HG03558 (cell line): ENCODE measurements around the gene F13A1.

Experiments
- ATAC-seq: cut with Tn5 transposase; IDR thresholded peaks from one replicate; pipeline ENCODE4 v1.9.1; 2021; ENCODE audit warnings: moderate number of reproducible peaks; ENCODE audit not compliant: unreplicated experiment; ENCODE audit errors: extremely low read depth

The F13A1 gene

DNA sequence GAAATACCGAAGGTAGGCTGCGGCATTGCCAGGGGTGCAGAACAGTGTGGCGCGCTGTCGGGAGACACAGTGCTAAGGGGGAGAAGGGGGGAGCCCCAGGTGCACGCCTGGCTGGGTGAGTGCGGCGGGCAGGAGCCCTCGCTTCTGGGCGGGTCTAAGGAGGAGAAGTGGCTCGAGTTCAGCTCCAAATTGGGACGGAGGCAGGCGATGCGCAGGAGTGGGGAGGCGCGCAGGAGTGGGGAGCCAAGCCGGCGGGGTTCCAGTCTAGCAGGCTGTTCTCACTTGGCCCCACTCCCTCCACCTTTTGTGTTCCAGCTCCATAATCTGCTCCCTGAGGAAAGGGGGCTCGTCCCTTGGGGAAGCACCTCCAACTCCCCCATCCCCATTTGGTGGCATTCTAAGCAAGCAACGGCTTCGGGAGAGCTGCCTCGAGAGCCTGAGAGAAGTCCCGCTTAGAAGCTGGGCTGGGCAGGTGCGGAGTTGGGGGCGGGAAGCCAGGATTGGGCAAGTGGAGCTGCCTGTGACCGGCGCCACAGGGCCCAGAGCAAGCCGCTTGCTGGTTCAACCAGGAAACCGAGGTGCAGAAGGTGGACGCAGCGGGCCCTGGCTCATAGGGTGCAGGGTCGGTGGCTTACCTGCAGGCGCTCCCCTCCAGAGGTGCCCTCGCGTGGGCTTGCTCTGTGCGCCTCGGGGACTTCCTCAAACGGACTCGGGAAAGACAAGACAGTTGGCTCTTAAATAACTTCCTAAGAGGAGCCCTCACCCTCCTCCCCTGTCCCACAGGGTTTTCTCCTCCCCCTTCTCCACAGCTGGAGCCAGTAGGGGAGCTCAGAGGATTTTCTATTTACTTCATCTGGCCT lies at the start of gene F13A1:
Gene F13A1 (minus strand): TSS at position 711 of the 860 bp plus-strand sequence. CDS start 1,998 bp downstream, outside the sequence.
- ATAC-seq, result no peak

DNA sequence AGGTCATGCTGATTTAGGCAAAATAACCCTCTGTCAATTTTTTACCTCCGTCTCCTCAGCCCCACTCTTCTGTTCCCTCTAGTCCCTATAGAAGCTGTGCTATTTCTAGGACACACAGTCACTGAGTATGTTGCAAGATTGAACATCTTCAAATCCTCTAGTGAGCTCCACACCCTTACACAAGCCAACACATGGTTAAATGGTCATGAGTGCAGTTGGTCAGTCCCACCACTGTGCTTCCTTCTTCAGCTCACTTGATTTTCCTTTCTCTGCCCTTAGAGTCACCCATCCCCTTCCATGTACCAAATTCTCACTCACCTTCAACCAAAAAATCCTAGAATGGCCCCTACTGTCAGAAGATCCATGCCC lies 48.2 kb upstream of the F13A1 start:
- ATAC-seq, result no peak

DNA sequence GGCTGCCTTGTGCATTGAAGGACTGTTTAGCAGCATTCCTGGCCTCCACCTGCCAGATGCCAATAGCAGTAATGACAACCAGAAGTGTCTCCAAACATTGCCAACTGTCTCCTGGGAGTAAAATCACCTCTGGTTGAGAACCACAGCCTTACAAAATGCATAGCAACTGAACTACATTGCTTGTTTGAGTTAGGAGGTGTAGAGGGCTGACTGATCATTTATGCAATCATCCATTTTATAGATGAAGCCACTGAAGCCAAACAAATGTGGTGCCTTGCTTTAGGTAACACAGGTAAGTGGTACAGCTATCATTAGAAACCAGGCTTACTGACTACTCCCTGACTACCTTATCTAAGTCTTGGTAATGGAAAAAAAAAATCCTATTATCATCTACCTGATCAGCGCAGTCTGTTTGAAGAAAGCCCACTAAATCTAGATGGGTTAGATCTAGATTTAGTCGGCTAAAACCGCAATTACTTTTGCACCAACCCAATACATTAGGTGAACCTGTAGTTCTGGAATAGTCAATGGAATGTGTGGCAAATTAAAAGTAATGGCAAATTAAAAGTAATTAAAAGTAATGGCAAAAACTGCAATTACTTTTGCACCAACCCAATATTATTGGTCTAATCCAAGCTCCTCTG lies 47.7 kb upstream of the F13A1 start:
- ATAC-seq, result no peak

GRCh38 chr6:6366803-6367202 lies 46.3 kb upstream of the F13A1 start:
- no peak for ATAC-seq

DNA sequence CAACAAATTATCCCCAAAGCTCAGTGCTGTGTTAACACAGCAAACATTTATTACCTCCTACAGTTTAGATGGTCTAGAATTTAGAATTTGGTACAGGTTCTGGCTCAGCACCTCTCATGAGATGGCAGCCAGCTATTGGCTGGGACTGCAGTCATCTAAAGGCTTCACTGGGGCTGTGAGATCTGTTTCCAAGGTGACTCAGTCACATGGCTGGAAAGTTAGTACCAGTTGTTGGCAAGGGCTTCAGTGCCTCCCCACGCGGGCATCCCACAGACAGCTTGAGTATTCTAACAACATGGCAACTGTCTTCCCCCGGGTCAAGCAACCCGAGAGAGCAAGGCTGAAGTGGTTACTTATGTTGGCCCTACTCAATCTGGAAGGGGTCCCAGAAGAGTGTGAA lies 44.8 kb upstream of the F13A1 start:
- ATAC-seq, result no peak

GRCh38 chr6:6362056-6362840 lies 41.8 kb upstream of the F13A1 start:
- ATAC-seq, result no peak

DNA sequence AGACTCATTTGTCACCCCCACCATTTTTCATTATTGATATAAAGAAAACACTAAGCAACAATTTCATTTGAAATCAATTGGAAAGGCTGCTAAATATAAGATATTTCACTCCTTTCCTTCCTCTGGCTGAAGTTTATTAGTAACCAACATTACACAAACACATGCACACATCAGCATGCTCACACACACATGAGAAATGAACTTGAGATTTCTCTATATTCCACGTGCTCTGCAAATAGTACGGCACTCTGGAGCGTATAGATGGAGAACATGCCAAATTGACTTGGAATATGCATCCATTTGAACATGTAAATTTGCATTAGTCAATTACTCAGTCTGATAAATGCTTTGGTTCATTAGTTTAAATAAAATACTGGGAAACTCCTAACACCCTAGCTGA lies 37.1 kb upstream of the F13A1 start:
- ATAC-seq, result no peak

GRCh38 chr6:6357032-6357431 lies 36.6 kb upstream of the F13A1 start:
- ATAC-seq, result no peak

- no peak for ATAC-seq
These were observed 32.3 kb upstream of the F13A1 start for GRCh38 chr6:6352772-6353171.

- no peak for ATAC-seq
These were observed 31.1 kb upstream of the F13A1 start for GRCh38 chr6:6351511-6352025.

DNA sequence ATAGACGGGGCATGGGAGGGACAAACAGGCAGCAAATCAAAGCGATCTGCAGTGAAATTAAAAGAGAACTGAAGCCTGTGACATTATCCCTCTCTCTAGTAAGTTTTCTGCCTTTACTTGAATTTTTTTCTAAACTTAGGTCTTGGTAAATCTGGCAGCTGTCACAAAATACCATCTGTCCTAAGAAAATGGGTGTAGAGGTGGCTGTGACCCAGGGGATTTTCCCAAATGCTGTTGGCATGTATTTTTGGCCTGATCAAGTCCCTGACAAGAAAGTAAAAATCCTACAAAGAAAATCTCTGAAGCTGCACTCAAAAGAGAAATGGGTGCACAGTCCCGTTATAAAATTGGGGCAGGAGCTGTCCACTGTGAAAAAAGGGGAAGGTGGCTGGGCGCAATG lies 30.2 kb upstream of the F13A1 start:
- no peak for ATAC-seq

DNA sequence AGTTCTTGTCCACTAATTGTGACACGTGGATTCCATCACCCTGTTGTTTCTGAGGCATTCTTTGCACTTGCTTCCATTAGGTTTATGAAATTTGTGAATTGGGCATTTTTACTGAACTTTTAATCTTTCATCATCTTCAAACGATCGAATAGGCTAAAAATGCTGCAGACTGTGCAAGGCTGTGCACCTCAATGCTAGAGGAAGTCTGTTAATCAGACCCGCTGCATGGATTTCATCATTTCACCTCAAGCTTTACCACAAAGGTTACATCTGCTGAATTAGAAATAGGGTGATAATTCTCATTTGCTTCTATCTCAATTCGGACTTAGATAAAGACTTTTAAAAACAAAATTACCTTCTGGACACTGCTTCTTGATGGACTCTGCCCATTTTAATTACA lies 27.8 kb upstream of the F13A1 start:
- no peak for ATAC-seq

GRCh38 chr6:6346427-6347023 lies 26.1 kb upstream of the F13A1 start:
- ATAC-seq, result no peak

DNA sequence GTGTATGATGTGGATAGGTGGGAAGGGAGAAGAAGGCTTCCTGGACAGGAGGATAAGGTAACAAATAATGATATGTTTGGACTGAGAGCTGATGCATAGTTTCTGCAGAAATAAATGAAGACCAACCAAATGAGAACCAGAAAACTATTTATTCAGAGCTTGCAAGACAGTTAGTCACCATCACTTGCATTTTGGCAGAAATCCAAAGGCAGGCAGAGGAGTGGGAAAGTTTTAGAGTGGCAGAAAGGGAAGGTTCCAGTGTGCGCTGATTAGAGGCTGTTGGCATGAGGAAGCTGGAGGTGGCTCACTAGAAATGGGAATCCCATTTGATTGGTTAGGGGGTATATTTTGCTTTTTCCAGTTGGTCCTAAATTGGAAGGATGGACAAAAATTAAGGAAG lies 13.0 kb upstream of the F13A1 start:
- no peak for ATAC-seq

DNA sequence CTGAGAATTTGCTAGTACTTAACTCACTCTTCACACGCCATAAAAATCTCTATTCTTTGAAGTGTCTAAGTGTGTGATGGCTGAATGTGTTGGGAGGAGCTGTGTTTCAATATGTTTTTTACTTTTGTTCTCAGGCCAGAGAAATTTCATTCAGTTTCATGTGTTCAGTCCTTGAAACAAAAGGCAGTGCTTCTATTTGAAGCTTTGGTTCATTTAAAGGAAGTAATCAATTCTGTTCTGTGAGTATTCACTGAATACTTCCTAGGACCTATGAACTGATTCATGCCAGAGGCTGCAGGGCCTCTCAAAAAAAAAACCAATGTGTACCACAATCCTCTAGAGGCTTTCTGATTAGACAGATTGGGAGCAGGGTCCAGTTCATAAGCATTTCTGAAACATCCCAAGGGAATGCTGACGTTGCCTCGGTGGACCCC lies 12.4 kb upstream of the F13A1 start:
- ATAC-seq, result no peak

GRCh38 chr6:6331946-6332601 lies 11.6 kb upstream of the F13A1 start:
- peak; percentile 38 for ATAC-seq

GRCh38 chr6:6331393-6331792 lies 10.9 kb upstream of the F13A1 start:
- ATAC-seq, result peak; percentile 49

GRCh38 chr6:6330407-6330806 lies 9.9 kb upstream of the F13A1 start:
- no peak for ATAC-seq

DNA sequence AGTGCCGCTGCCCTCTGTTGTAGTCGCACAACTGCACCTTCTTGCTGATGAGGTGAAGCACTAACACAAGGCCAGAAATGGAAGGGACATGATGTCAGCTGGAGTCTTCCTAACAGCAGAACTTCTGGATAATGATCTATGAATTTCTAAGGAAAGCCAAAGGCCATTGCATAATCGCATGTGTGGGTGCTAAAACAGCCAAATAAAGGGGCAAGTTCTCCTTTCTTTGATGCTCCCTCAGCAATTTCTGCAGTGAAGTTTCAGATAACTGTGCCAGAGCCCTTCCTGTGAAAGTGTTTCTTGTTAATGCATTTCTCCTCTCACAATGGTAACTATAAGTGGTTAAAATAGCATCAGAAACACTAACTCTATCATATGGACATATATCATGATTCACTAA lies 8.0 kb upstream of the F13A1 start:
- ATAC-seq, result no peak

DNA sequence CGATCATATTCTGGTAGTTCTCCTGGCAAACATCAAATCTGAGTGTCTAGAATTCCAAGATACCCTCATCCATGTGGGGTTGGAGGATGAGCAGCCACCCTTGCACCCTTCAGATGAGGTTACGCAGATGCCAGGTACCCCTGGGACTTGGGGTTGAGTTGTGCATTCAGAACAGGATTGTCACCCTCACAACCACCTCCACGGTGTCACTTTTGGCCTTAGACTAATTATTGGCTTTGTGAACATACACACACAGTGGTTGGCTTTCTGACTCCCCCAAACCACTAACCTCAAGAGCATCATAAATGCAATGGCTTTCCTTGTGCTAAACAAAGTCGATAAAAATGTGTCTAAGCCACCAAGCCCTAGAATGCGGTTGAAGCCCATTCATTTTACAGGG lies 2.9 kb upstream of the F13A1 start:
- ATAC-seq, result no peak
